ENCODE measurements around the gene CAMSAP3.

The CAMSAP3 gene

DNA sequence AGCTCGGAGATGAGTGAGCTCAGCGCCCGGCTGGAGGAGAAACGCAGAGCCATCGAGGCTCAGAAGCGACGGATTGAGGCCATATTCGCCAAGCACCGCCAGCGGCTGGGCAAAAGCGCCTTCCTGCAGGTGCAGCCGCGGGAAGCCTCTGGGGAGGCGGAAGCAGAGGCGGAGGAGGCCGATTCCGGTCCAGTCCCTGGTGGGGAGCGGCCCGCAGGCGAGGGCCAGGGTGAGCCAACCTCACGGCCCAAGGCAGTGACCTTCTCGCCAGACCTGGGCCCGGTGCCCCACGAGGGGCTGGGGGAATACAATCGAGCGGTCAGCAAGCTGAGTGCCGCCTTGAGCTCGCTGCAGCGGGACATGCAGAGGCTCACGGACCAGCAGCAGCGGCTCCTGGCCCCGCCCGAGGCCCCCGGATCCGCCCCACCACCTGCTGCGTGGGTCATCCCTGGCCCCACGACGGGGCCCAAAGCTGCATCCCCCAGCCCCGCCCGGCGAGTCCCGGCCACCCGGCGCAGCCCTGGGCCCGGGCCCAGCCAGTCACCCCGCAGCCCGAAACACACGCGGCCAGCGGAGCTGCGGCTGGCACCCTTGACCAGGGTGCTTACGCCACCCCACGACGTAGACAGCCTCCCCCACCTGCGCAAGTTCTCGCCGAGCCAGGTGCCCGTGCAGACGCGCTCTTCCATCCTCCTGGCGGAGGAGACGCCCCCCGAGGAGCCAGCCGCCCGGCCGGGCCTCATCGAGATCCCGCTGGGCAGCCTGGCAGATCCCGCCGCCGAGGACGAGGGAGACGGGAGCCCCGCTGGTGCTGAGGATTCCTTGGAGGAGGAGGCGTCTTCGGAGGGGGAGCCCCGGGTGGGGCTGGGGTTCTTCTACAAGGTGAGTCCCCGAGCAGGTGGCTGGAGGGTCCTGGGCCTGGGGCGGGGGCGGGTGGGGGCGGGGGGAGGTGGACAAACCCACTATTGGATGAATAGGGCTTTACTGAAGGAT lies 16.9 kb downstream of the CAMSAP3 start:
- H3K27me3 ChIP-seq (ENCODE audit: control insufficient read depth, insufficient read depth, low read length) = no peaks in the 10 kb centered on the region
- no peak overlapping the region for H3K27ac ChIP-seq (ENCODE audit: low read depth, low read length)
- no peaks in the 10 kb centered on the region for H3K4me1 ChIP-seq (ENCODE audit: control insufficient read depth, insufficient read depth, low read length)

DNA sequence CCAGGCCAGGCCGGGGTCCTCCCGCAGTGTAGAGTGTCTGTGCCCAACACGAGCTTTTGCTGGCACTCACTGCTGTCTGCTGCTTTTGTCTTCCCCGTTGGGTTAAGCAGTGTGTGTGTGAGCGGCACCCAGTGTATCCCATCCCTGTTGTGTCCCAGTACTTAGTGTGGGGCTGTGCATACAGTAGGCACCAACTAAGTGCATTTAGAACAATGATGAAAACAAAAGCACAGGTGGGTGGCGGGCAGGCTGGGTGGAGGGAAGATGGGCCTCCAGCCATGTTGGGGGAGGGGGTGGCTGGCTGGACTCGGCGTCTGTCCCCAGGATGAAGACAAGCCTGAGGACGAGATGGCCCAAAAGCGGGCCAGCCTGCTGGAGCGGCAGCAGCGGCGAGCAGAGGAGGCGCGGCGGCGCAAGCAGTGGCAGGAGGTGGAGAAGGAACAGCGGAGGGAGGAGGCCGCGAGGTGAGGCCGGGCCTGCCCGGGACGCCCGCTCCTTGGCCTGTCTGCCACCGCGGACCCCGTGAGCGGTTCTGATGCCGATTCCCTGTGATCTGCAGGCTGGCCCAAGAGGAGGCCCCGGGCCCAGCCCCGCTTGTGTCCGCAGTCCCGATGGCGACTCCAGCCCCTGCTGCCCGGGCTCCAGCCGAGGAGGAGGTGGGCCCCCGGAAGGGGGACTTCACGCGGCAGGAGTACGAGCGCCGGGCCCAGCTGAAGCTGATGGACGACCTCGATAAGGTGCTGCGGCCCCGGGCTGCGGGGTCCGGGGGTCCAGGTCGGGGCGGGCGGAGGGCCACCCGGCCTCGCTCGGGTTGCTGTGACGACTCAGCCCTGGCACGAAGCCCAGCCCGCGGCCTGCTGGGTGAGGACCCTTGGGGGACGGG lies 19.4 kb downstream of the CAMSAP3 start:
- no peak overlapping the region for H3K27ac ChIP-seq (ENCODE audit: low read depth, low read length)
- H3K9me3 ChIP-seq (ENCODE audit: control insufficient read depth, insufficient read depth, low read length) = no peaks in the 10 kb centered on the region
- peaks cover 65% of the 10 kb centered on the region for H3K36me3 ChIP-seq (ENCODE audit: control insufficient read depth, insufficient read depth, low read length)
- H3K9ac ChIP-seq (ENCODE audit: low read depth, low read length) = no peak overlapping the region
- H3K4me1 ChIP-seq (ENCODE audit: control insufficient read depth, insufficient read depth, low read length) = no peaks in the 10 kb centered on the region
- H3K4me3 ChIP-seq (ENCODE audit: low read depth, low read length) = no peak overlapping the region
- H3K27me3 ChIP-seq (ENCODE audit: control insufficient read depth, insufficient read depth, low read length) = no peaks in the 10 kb centered on the region

More for the DNA sequence above, 16.9 kb downstream of the CAMSAP3 start:
- no peaks in the 10 kb centered on the region for H3K9me3 ChIP-seq (ENCODE audit: control insufficient read depth, insufficient read depth, low read length)
- no peak overlapping the region for H3K9ac ChIP-seq (ENCODE audit: low read depth, low read length)
- no peak overlapping the region for H3K4me3 ChIP-seq (ENCODE audit: low read depth, low read length)
- peaks cover 54% of the 10 kb centered on the region for H3K36me3 ChIP-seq (ENCODE audit: control insufficient read depth, insufficient read depth, low read length)

DNA sequence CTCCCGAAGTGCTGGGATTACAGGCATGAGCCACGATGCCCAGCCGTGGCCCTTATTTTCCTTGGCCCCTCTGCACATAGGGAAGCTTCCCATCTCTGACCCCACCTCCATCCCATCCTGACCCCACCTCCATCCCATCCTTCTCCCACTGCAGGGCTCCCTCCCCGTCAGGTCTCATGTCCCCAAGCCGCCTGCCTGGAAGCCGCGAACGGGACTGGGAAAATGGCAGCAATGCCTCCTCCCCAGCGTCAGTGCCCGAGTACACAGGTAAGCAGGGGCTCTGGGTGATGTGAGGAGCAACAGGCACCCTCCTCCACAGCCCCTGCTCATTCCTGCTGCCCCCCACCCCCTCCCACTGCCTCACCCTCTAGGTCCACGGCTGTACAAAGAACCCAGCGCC lies 21.5 kb downstream of the CAMSAP3 start:
- Histone ChIP-seq H3K9ac (ENCODE audit: low read depth, low read length) (no peak overlapping the region), H3K4me1 (ENCODE audit: control insufficient read depth, insufficient read depth, low read length) (no peaks in the 10 kb centered on the region), H3K27ac (ENCODE audit: low read depth, low read length) (no peak overlapping the region), H3K36me3 (ENCODE audit: control insufficient read depth, insufficient read depth, low read length) (peaks cover 66% of the 10 kb centered on the region), H3K27me3 (ENCODE audit: control insufficient read depth, insufficient read depth, low read length) (no peaks in the 10 kb centered on the region), H3K9me3 (ENCODE audit: control insufficient read depth, insufficient read depth, low read length) (no peaks in the 10 kb centered on the region), H3K4me3 (ENCODE audit: low read depth, low read length) (no peak overlapping the region)

DNA sequence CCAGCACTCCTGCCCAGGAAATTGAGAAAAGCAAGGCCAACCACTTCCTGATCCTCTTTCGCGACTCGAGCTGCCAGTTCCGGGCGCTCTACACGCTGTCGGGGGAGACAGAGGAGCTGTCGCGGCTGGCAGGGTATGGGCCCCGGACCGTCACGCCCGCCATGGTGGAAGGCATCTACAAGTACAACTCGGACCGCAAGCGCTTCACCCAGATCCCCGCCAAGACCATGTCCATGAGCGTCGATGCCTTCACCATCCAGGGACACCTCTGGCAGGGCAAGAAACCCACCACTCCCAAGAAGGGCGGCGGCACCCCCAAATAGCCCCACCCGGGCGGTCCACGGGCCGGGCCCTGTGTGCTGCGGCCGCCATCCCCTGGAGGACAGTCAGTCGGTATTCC lies 22.1 kb downstream of the CAMSAP3 start:
- H3K4me1 ChIP-seq (ENCODE audit: control insufficient read depth, insufficient read depth, low read length) = no peaks in the 10 kb centered on the region
- H3K4me3 ChIP-seq (ENCODE audit: low read depth, low read length) = no peak overlapping the region
- no peak overlapping the region for H3K27ac ChIP-seq (ENCODE audit: low read depth, low read length)
- H3K27me3 ChIP-seq (ENCODE audit: control insufficient read depth, insufficient read depth, low read length) = no peaks in the 10 kb centered on the region
- H3K9ac ChIP-seq (ENCODE audit: low read depth, low read length) = no peak overlapping the region
- H3K36me3 ChIP-seq (ENCODE audit: control insufficient read depth, insufficient read depth, low read length) = peaks cover 72% of the 10 kb centered on the region
- H3K9me3 ChIP-seq (ENCODE audit: control insufficient read depth, insufficient read depth, low read length) = no peaks in the 10 kb centered on the region

DNA sequence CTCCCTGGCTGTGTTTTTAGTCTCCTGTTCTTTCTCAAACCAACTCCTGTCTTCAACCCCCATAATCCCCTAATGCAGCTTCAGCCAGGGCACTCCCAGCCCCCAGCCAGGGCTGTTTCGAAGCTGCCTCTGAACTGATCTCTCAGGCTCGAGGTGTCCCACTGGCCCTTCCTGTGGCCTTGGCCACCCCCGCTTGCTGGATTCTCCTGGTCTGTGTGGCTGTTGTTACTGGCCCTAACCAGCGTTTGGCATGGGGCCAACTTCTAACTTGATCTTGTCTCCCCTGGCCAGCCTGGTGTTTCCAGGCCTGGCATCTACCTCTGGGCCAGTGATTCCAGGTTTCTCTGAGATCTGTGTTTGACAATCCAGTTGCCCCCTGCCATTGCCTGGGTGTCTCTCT lies 22.7 kb downstream of the CAMSAP3 start:
- H3K4me1 ChIP-seq (ENCODE audit: control insufficient read depth, insufficient read depth, low read length) = no peaks in the 10 kb centered on the region
- no peaks in the 10 kb centered on the region for H3K9me3 ChIP-seq (ENCODE audit: control insufficient read depth, insufficient read depth, low read length)
- H3K27me3 ChIP-seq (ENCODE audit: control insufficient read depth, insufficient read depth, low read length) = no peaks in the 10 kb centered on the region
- no peak overlapping the region for H3K9ac ChIP-seq (ENCODE audit: low read depth, low read length)
- H3K27ac ChIP-seq (ENCODE audit: low read depth, low read length) = no peak overlapping the region
- H3K36me3 ChIP-seq (ENCODE audit: control insufficient read depth, insufficient read depth, low read length) = peaks cover 77% of the 10 kb centered on the region
- no peak overlapping the region for H3K4me3 ChIP-seq (ENCODE audit: low read depth, low read length)

DNA sequence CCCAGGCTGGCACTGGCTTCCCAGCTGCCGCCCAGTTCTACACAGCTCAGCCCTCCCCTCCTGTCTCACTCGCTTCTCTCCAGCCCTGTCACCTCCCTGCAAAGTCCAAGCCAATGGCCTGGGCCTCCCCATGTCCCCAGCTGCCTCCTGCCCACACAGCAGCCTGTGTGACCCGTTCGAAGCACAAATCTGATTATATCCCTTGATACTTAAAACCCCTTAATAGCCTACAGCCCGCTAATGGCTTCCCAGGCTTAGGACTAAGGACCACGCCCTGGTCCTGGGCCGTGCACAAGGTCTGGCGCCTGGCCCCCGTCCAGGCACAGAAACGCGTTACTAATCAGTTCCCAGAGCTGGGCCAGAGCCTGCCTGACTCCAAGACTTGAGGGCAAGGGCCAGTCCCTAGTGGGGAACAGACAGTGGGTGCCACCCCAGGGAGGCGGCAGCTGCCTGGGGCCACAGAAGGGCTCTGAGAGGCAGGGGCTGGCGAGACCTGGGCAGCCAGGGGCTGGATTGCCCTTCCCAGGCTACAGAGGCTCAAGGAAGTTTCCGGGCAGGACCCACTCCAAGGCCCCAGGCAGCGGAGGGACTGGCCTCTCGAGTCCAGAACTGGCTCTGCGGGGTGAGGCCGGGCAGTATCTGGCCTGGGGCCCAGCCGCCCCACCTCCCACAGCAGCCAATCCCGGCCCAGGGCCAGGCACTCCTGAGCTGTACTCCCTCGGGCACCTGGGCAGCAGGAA lies 23.3 kb downstream of the CAMSAP3 start:
- no peak overlapping the region for H3K4me3 ChIP-seq (ENCODE audit: low read depth, low read length)
- peaks cover 80% of the 10 kb centered on the region for H3K36me3 ChIP-seq (ENCODE audit: control insufficient read depth, insufficient read depth, low read length)

DNA sequence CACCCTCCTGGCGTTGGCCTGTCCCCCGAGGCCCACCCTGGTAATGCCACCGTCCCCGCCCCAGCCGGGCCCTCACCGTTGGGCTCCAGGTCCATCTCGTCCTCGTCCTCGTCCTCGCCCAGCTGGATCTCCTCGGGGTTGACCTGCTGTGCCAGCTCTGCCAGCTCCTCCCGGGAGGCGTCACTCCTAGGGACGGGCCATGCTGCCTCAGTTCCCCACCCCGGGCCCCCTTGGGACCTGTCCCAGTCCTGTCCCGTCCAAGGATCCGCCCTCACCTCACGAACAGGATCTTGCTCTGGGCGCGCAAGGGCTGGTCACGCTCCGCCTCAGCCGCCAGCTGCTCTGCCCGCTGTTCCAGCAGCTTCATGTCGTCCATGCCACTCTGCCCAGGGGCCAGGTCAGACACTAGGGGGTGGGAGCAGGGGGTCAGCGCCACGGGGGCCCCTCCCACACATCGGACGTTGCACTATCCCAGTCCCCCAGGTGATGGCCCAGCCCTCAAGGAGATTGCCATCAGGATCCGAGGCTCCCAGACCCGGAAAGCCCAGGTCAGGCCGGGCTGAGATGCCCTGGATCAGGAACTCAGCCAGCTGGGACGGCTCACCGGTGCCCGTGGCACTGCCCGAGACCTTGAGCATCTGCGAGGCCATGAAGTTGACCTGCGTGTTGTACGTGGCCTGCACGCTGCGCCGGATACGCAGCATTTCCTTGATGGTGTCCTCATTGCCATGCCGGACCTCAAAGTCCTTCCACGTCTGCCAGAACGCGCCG lies 24.2 kb downstream of the CAMSAP3 start:
- no peak overlapping the region for H3K27ac ChIP-seq (ENCODE audit: low read depth, low read length)
- H3K9ac ChIP-seq (ENCODE audit: low read depth, low read length) = no peak overlapping the region
- peaks cover 81% of the 10 kb centered on the region for H3K36me3 ChIP-seq (ENCODE audit: control insufficient read depth, insufficient read depth, low read length)

More for the DNA sequence above, 23.3 kb downstream of the CAMSAP3 start:
- Histone ChIP-seq H3K27ac (ENCODE audit: low read depth, low read length) (no peak overlapping the region), H3K4me1 (ENCODE audit: control insufficient read depth, insufficient read depth, low read length) (no peaks in the 10 kb centered on the region), H3K9me3 (ENCODE audit: control insufficient read depth, insufficient read depth, low read length) (no peaks in the 10 kb centered on the region), H3K27me3 (ENCODE audit: control insufficient read depth, insufficient read depth, low read length) (no peaks in the 10 kb centered on the region), H3K9ac (ENCODE audit: low read depth, low read length) (no peak overlapping the region)

DNA sequence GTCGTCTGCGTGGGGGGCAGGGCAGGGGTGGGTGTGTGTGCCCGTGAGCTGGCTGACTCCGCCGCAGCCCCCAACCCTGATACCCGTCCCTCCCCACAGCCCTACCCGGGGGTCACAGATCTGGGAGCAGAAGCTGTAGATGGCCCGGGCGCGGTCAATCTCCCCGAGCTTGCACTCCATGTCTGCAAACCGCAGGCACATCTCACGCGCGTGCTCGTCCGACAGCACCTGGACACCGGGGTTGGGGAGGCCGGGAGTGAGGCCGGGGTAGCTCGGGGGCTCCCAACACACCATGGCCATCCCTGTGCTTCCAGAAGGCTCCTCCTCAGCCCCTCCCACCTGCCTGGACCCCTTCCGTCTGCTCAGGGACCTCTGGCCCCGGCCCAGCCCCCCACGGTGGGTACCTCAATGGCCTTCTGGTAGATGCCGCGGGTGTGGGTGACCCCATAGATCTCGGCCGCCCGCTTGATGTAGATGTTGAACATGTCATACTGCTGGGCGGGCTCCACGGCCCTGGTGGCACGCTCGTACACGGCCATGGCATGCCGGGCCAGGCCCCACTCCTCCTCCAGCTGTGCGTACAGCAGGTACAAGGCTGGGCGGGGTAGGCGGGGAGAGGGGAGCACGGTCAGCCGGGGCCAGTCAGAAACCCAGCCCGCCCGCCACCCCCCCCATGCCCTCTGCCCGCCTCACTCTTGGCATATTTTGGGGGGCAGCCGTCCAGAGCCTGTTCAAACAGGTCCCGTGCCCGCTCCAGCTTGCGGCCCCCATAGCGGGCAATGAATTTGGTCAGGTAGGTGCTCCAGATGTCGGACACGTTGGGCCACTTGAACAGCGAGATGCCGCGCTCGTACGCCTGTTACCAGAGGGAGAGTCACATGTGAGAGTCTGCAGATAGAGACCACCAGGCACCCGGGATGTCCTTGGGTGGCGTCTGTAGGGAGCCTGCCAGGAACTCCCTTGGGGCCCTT lies 25.1 kb downstream of the CAMSAP3 start:
- peaks cover 80% of the 10 kb centered on the region for H3K36me3 ChIP-seq (ENCODE audit: control insufficient read depth, insufficient read depth, low read length)
- no peaks in the 10 kb centered on the region for H3K27me3 ChIP-seq (ENCODE audit: control insufficient read depth, insufficient read depth, low read length)

More for the DNA sequence above, 24.2 kb downstream of the CAMSAP3 start:
- Histone ChIP-seq H3K9me3 (ENCODE audit: control insufficient read depth, insufficient read depth, low read length) (no peaks in the 10 kb centered on the region), H3K27me3 (ENCODE audit: control insufficient read depth, insufficient read depth, low read length) (no peaks in the 10 kb centered on the region), H3K4me3 (ENCODE audit: low read depth, low read length) (no peak overlapping the region), H3K4me1 (ENCODE audit: control insufficient read depth, insufficient read depth, low read length) (no peaks in the 10 kb centered on the region)

DNA sequence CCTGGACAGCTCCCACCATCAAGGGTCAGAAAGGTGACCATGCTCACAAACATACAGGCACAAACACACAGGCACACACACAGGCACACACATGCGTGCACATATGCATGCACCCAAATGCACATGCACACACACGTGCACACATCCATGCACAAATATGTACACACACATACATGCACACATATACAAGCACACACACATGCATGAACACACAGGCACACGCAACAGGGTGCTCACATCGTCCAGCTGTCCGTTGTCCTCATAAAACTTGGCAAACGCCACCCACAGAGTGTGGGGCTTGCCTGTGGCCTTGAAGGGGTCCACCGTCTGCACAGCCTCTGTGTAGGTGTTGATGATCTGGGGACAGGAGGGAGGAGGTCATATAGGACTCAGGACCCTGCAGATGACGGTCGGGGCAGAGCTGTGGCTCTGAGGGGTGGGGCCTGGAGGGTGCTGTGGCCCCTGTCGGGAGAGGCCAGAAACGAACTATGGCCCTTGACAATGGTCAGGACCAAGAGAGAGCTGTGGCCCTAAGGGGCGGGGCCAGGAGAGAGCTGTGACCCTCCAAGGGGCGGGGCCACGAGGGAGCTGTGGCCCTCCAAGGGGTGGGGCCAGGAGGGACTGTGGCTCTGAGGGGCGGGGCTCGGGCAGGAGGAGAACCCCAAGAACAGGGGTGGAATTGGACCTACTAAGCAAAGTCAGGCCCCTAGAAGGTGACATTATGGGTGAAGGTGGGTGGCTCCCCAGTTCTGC lies 27.4 kb downstream of the CAMSAP3 start:
- Histone ChIP-seq H3K4me1 (ENCODE audit: control insufficient read depth, insufficient read depth, low read length) (no peaks in the 10 kb centered on the region), H3K36me3 (ENCODE audit: control insufficient read depth, insufficient read depth, low read length) (peaks cover 77% of the 10 kb centered on the region), H3K27ac (ENCODE audit: low read depth, low read length) (no peak overlapping the region), H3K9me3 (ENCODE audit: control insufficient read depth, insufficient read depth, low read length) (no peaks in the 10 kb centered on the region), H3K9ac (ENCODE audit: low read depth, low read length) (no peak overlapping the region), H3K4me3 (ENCODE audit: low read depth, low read length) (no peak overlapping the region), H3K27me3 (ENCODE audit: control insufficient read depth, insufficient read depth, low read length) (no peaks in the 10 kb centered on the region)

More for the DNA sequence above, 25.1 kb downstream of the CAMSAP3 start:
- H3K9me3 ChIP-seq (ENCODE audit: control insufficient read depth, insufficient read depth, low read length) = no peaks in the 10 kb centered on the region
- H3K4me1 ChIP-seq (ENCODE audit: control insufficient read depth, insufficient read depth, low read length) = no peaks in the 10 kb centered on the region
- no peak overlapping the region for H3K27ac ChIP-seq (ENCODE audit: low read depth, low read length)
- H3K9ac ChIP-seq (ENCODE audit: low read depth, low read length) = no peak overlapping the region
- no peak overlapping the region for H3K4me3 ChIP-seq (ENCODE audit: low read depth, low read length)

Measured in HUES48 (cell line).